ENCODE results near the gene RAPGEF4.
A peak's percentile ranks its signal among the peaks of the same experiment; 100 is the strongest.

- TF ChIP-seq CTCF (IDR thresholded peaks at IDR 0.05) (no peak), POLR2AphosphoS5 (IDR thresholded peaks at IDR 0.05) (peak; percentile 52)
These were observed 328.6 kb downstream of the RAPGEF4 start for GRCh38 chr2:173064151-173064805.

Measured in gastroesophageal sphincter (tissue), 3 donors.